GM12891 (cell line): ENCODE data around the gene PRPF38B.

Experiments
- POLR2A ChIP-seq: IDR thresholded peaks from 2 replicates; pipeline ENCODE4 v1.6.1; 2011; ENCODE audit warnings: low read depth, low read length, control low read depth
- POLR2AphosphoS5 ChIP-seq: IDR thresholded peaks from 2 replicates; pipeline ENCODE4 v1.6.1; 2011; ENCODE audit warnings: low read depth, low read length, control low read depth
- SPI1 ChIP-seq: IDR thresholded peaks from 2 replicates; pipeline ENCODE4 v1.6.1; 2011; ENCODE audit warnings: low read depth, low read length, control low read depth
- TAF1 ChIP-seq: IDR thresholded peaks from 2 replicates; pipeline ENCODE4 v1.6.1; 2011; ENCODE audit warnings: low read depth, low read length, control low read depth

- TF ChIP-seq POLR2AphosphoS5 (no peak), POLR2A (no peak), TAF1 (no peak), SPI1 (no peak)
Measured at GRCh38 chr1:108657356-108658080, 34.6 kb upstream of the PRPF38B start.
